Measurements from ENCODE around the gene SPON1. TPM values are rescaled to one million over a fixed set of nuclear protein-coding genes. Genes with fewer than 3 reads are reported as not detected.
"Not testable (repeated sequence)": the region's sequence is repeated elsewhere in the genome, so short reads cannot be mapped to it uniquely, and the experiment has no call there.

The SPON1 gene
- total and polyA plus RNA-seq, 2 of the 8 experiments (the other 6 are each of a cell fraction or from before 2014, with no cell fraction given), result 1.5 to 5.4 TPM

DNA sequence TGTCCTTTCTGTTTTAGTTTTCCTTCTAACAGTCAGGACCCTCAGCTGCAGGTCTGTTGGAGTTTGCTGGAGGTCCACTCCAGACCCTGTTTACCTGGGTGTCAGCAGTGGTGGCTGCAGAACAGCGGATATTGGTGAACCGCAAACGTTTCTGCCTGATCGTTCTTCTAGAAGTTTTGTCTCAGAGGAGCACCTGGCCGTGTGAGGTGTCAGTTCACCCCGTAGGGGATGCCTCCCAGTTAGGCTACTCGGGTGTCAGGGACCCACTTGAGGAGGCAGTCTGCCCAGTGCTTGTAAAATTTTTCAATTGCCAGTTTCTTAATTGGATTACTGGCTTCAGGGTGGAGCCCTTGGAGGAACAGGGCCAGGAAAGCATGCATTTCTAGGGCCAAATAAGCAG is 211.2 kb downstream of the SPON1 start:
- H3K56ac ChIP-seq (replicated peaks; ENCODE audit: insufficient read length, low read depth, low read length); H3K4me3 ChIP-seq (ENCODE audit: extremely low read depth in 1 of 4, insufficient read depth in 2 of 4, low read depth in 3 of 4, low read length in 4 of 4); H3K9me3 ChIP-seq (ENCODE audit: insufficient read depth in 2 of 2, low read depth in 1 of 2, low read length in 1 of 2); H4K5ac ChIP-seq (ENCODE audit: insufficient read length, low read depth, low read length); H4K8ac ChIP-seq (ENCODE audit: extremely low read depth, insufficient read depth, low read length); FAIRE-seq; H2BK12ac ChIP-seq (ENCODE audit: low read depth, low read length); H2AK5ac ChIP-seq (ENCODE audit: low read depth, low read length); POLR2A ChIA-PET (ENCODE audit: partially characterized antibody); CTCF ChIA-PET (ENCODE audit: partially characterized antibody); H3K27ac ChIP-seq (ENCODE audit: low read depth, low read length); H3K27me3 ChIP-seq (replicated peaks in 1 of 4; ENCODE audit: control insufficient read depth in 3 of 4, extremely low read depth in 1 of 4, insufficient read depth in 3 of 4, low read length in 3 of 4); H3K79me1 ChIP-seq (ENCODE audit: low read depth, low read length); H2BK15ac ChIP-seq (ENCODE audit: low read length); H3K4me1 ChIP-seq (replicated peaks in 1 of 4; ENCODE audit: control insufficient read depth in 3 of 4, insufficient read depth in 4 of 4, low read length in 3 of 4); H3K36me3 ChIP-seq (ENCODE audit: control insufficient read depth in 2 of 4, insufficient read depth in 4 of 4, low read length in 3 of 4); H3K9ac ChIP-seq (replicated peaks in 1 of 4; ENCODE audit: extremely low read depth in 1 of 4, low read depth in 3 of 4, low read length in 3 of 4); H3K79me2 ChIP-seq (ENCODE audit: control insufficient read depth in 1 of 2, insufficient read depth in 2 of 2, low read length in 2 of 2); H3K18ac ChIP-seq (ENCODE audit: extremely low read depth, low read length); H3K4me2 ChIP-seq (ENCODE audit: insufficient read depth in 1 of 2, low read depth in 2 of 2, low read length in 2 of 2); H4K91ac ChIP-seq (replicated peaks; ENCODE audit: insufficient read length, low read length); DNase-seq (ENCODE audit: low read depth in 1 of 2, low spot score in 2 of 2); H4K20me1 ChIP-seq (replicated peaks in 1 of 2; ENCODE audit: control insufficient read depth in 1 of 2, insufficient read depth in 2 of 2, low read length in 2 of 2); H2BK5ac ChIP-seq (ENCODE audit: low read depth, low read length); H2BK120ac ChIP-seq (replicated peaks; ENCODE audit: low read depth, low read length); H3K4ac ChIP-seq (replicated peaks; ENCODE audit: insufficient read length, low read depth, low read length); H2BK20ac ChIP-seq (ENCODE audit: low read length); H2AFZ ChIP-seq (ENCODE audit: low read length); H3K23me2 ChIP-seq (ENCODE audit: low read depth, low read length); H3K23ac ChIP-seq (ENCODE audit: insufficient read length); H3K14ac ChIP-seq (ENCODE audit: insufficient read length): not testable (repeated sequence)
- 53% methylated on average over 3 of the region's 7 CpGs; no CpG with 5 or more reads in 1 of the 2 experiments for WGBS, 2 experiments (ENCODE audit: extremely low coverage in 1 of 2, insufficient coverage in 1 of 2, insufficient read length in 1 of 2, insufficient replicate concordance in 2 of 2, low coverage in 1 of 2, low lambda C conversion rate in 2 of 2, missing lambda C conversion rate in 1 of 2)
